Activated CD8-positive, alpha-beta memory T cell treated with anti-CD3 and anti-CD28 coated beads for 24 hours (primary cell): ENCODE measurements around the gene PPP2R5E.

Experiments
- DNase-seq: peaks from one replicate; pipeline ENCODE4 v3.0.0-alpha.2; 2020

PPP2R5E gene

DNA sequence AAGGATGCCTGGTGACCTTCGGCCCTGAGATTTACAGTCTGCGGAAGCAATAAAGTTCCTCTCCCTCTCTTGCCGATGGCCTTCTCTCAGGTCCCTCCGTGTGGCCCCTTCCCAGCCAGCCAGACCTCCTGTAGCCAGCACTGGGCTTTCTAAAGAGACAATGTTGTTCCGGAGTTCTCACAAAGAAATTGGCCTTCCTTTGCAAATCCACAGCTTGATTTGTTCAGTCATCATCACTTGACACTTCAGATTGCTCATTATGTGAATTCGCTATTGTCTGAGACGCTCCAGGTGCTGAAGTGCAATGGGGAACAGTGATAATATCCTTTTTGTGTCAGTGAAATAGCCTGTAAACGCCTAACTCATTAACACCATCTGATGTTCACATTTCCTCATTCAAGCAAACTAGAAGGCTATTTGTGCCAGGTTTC is 180.8 kb downstream of the PPP2R5E start:
- no peak for DNase-seq

DNA sequence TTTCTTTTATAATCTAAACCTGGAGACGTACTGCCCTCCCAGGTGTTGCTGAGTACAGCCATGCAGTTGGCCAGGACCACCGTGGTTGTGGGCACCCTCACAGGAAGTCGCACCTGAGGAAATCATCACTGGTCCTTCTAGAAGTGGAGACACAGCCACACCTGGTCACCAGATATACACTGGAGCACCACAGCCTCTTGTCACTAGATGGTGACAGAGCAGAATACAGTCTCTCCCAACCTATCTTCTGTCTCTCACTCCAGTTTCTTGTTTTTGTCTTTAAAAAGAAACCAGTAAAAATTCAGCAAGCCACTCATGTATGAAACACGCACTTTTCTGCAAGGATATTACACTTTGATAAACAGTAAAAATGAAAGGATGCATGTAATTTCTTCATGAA is 181.4 kb downstream of the PPP2R5E start:
- DNase-seq, result no peak

DNA sequence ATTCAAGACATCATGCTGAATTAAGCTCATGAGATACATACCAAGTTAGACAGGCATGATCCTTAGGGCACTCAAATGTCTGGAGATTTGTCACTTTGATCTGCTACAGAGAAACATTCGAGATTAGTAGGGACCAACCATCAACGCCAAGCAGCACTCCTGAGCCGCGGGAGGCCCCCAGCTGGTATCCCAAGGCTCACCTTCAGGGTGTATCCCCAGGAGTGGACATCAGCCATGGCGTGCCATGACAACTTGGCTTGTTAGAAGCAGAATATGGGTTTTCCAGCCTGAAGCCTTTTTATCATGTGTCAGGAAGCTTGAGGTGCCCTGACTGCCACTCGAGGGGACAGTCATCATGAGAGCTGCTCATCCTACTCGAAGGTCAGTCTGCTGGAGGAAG is 185.3 kb downstream of the PPP2R5E start:
- DNase-seq, result no peak

DNA sequence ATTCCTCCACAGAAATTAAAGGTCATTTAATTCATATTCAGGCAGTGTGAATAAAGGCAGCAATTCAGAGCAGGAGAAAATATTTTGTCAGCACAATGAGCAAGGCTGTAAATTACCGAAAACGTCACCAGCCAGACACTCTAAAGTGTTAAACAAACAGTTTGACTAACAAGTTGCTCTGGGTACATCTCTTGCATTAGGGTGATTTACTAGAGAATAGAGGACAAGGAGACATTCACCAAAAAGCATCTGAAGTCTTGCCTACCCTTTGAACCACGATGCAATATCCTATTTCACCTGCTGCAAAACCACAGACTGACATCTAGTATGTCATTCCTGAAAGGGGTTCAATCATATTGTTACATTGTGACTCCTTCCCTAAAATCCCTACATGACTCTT is 197.4 kb downstream of the PPP2R5E start:
- no peak for DNase-seq

DNA sequence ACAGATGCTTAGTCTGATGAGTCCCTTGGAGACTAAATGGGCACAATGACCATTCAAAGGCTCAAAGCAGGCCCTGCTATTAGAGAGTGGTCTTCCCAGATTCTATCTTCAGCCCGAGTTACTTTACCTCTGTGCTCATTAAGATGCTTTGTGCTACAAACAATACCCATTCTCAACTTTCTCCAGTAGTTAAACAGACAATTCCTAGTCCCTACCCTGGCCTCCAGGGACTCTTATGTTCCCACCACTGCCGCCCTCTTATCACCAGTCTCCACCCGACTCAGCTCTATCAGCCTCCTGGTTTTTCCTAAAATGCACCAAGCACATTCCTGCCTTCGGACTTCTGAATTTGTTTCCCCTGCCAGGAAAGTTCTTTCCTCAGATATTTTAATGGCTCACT is 198.8 kb downstream of the PPP2R5E start:
- no peak for DNase-seq

DNA sequence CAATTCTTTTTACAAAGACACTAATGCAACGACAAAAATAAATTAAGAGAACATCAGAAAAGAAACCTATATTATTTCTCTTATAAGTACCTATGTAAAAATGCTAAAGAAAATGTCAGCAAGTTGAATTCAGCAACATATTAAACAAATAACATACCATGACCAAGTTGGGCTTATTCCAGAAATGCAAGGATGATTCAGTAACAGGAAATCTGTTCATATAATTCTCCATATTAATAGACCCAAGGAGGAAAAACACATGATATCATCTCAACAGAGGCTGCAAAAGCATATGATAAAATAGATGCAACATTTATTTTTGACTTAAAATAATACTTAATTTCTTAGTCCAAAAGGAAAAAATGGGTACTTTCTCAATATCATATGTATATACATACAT is 199.3 kb downstream of the PPP2R5E start:
- no peak for DNase-seq

DNA sequence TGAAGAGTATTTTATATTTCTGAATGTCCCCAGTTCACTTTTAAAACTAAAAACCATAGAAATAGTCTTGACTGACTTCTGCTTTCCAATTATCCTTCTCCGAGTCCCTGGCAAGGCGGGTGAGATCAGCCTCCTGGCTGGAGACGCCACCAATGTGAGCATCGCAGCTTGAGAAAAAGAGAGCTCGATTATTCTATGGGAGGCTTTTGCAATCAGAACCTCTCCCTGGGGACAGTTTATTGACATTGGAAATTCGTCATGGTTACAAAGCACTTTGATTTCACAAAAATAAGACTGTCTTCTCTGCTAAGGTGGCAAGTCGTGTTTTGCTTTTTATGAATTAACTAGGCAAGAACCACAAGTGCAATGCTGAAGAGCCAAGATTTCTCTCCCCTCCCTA is 200.8 kb downstream of the PPP2R5E start:
- no peak for DNase-seq

DNA sequence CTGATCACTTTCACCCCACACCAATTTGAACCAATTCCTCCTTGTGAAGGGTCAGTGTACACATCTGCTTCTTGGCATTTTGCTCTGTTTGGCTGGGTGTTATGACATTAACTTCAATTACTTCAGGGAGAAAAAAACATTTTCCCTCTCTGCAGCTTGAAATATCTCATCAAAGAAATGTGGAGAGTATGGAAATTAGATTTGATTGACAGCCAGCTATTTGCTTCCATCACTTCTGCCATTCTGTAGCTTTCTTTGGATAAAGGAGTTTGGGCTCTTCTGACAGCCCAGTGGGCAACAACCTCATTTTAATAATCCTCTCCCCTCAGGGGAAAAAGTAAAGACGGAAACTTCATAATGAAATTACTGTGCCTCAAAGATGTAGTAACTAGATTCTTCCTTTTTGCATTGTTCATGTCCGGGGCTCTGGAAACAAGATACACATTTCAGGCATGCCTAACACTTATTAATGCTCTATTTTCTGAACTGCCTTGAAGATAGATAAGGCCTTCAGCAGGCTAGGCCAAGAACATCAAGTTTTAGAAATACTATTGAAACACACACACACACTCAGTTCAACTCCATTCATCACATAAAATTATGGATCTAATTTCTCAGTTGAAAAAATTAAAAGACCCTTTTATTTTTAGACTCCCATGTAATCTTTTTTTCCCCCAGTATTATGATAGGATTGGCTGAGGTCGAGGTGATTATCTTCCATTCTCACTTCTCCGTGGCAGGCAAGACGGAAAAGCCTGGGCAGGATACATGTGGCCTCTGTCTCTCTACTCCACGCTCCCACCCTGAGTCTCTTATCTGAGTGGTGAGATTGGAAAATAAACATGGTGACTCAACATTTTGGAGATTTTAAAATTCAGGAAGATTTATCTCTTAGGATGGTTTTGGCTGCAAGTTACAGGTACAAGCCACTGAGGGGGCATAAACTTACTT is 214.1 kb downstream of the PPP2R5E start:
- no peak for DNase-seq

DNA sequence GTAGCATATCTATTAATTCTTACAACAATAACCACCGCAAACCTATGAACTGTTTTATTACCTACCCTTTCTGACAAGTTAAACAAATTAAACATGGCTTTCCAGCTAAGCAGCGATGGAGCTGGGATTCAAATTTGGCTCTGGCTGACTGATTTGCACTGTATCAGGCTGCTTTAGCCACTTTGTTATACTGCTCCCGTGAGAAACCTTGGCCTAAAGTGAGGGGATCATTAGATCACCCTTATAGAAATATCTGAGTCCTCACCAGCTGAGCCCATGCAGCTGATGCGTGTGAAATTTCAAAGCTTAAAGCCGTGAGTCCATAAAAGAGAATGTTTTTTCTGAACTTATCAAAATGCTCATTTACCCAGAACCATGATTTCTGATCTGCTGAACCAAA is 216.3 kb downstream of the PPP2R5E start:
- DNase-seq, result no peak

DNA sequence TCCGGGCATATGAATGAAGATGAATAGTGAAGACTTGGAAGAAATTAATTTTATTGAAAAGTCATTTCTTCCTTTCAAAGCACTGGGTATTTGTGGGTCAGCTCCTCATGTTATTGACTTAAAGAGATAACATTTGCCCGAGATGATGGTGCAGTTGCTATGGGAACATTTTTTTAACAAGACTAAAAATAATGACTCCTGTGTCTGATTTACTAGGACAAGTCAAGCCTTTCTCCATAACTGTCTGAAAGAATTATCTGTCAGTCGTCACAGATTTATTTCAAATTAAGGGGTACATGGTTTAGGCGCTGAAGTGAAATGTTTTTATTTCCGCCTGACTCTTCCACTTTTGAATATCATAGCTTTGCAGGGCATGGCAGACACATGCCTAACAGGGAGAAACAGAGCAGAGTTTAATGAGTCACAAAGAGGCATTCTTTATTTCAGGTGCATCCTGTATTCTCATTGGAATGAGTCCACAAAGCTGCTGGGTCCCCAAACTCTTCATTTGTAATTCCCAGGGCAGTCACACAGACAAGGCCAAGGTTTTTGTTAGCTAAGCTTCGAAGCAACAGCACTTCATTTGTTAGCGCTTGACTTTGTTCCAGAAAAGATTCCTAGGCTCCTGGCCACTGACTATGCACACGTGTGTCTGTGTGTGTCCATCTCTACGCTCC is 220.1 kb downstream of the PPP2R5E start:
- DNase-seq, result no peak

DNA sequence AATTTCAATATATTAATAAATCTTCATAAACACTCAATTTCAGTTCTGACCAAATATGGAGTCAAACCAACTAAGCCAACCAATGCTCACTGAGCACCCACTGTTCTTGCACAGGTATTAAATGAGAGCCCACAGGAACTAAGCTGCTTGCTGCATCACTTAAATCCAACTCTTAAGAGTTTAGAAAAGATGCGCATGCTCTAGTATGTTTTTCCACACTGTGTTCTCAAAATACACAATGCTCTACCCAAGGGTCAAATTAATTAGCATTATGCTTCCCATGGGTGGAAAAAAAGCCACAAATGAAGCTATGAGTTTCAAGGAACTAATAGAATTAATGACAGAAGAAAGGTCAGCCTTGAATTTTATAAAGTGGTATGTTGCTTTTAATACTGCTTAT is 220.7 kb downstream of the PPP2R5E start:
- DNase-seq, result no peak
